Heart left ventricle (tissue), 16 donors: ENCODE results near the gene ARHGAP15. TPM values are rescaled to one million over a fixed set of nuclear protein-coding genes. Genes with fewer than 3 reads are reported as not detected.
"Not testable (repeated sequence)": the region's sequence is repeated elsewhere in the genome, so short reads cannot be mapped to it uniquely, and the experiment has no call there.

Experiments
- ATAC-seq, 4 donors: fragments of 200-7000 bp; cut with Tn5 transposase; one replicate each; pipeline ENCODE4 v1.9.1; 2020 to 2022; ENCODE audit warnings: moderate library complexity in 4 of 4, mild to moderate bottlenecking in 3 of 4, moderate number of reproducible peaks in 1 of 4
- DNase-seq, 5 donors: peaks; one replicate each; pipeline ENCODE4 v3.0.0-alpha.2; 2020
- H3K27ac ChIP-seq, 12 donors: fragments of 200-600 bp; sonication (generic) in 4 of 12; one replicate each; pipeline versions ENCODE4 v1.5.0 to v1.8.0; 2016 to 2022; ENCODE audit warnings: mild to moderate bottlenecking in 2 of 12
- H3K27me3 ChIP-seq, 9 donors: fragments of 200-600 bp; sonication (generic) in 2 of 9; one replicate each; pipeline versions ENCODE4 v1.5.1 to v1.8.0; 2016 to 2022; ENCODE audit warnings: mild to moderate bottlenecking in 3 of 9
- H3K36me3 ChIP-seq, 9 donors: fragments of 200-600 bp; sonication (generic) in 2 of 9; one replicate each; pipeline versions ENCODE4 v1.5.0 to v1.8.0; 2018 to 2022; ENCODE audit warnings: mild to moderate bottlenecking in 2 of 9
- H3K4me1 ChIP-seq, 12 donors: fragments of 200-600 bp; sonication (generic) in 4 of 12; one replicate each; pipeline versions ENCODE4 v1.5.0 to v1.8.0; 2016 to 2022; ENCODE audit warnings: mild to moderate bottlenecking in 3 of 12
- H3K4me3 ChIP-seq, 12 donors: fragments of 200-600 bp; sonication (generic) in 4 of 12; one replicate each; pipeline versions ENCODE4 v1.5.0 to v1.8.0; 2017 to 2022; ENCODE audit warnings: mild to moderate bottlenecking in 9 of 12, moderate library complexity in 4 of 12
- H3K9me3 ChIP-seq, 12 donors: fragments of 200-600 bp; sonication (generic) in 4 of 12; one replicate each; pipeline versions ENCODE4 v1.5.0 to v1.8.0; 2016 to 2022; ENCODE audit warnings: mild to moderate bottlenecking in 1 of 12
- POLR2A ChIP-seq, 2 donors: fragments of 450-650 bp; IDR thresholded peaks; one replicate each; pipeline ENCODE4 v1.6.1; 2017; ENCODE audit warnings: antibody characterized with exemption in 2 of 2, mild to moderate bottlenecking in 2 of 2, moderate library complexity in 2 of 2
- WGBS, 4 donors: extraction: QIAGEN DNeasy Blood & Tissue Kit in 2 of 4; methylation state at CpG; one replicate each; pipeline versions ENCODE4 v1.1.5 to v1.1.7; 2013 to 2018; 5-methylcytosine and 5-hydroxymethylcytosine counted together
- intact Hi-C, 10 donors: fragments of 100-400 bp; cut with DNase I; formaldehyde crosslinking; loops; one replicate each; pipeline versions ENCODE4 v1.11.1 to v1.14.2; 2022
- polyA plus RNA-seq, 2 donors: library from polyadenylated mRNA; stranded (reverse); fragments of 200-250 nt; gene quantifications; one replicate each; pipeline ENCODE4 v1.2.3, GENCODE V29; 2013
- total RNA-seq, 9 donors: library from RNA; depleted of rRNA in 2 of 9; stranded (reverse); fragments of >200 nt in 2 of 9; fragmentation: NEBNext Ultra II Directional in 3 of 9; extraction: Animal tissue kit (Norgen Biotek cat#: 25700) in 3 of 9; gene quantifications; one replicate each; pipeline versions ENCODE4 v1.1.0 to v1.2.4, GENCODE V29; 2016 to 2023
- TF ChIP-seq, protein P1 (sequence below), 12 donors: fragments of 200-600 bp; sonication (generic) in 4 of 12; IDR thresholded peaks; one replicate each; pipeline versions ENCODE4 v1.5.0 to v1.8.0; 2018 to 2022; ENCODE audit warnings: antibody characterized with exemption in 12 of 12, mild to moderate bottlenecking in 5 of 12
- donor health status: ischemic (EF 13 %, LVEDD 7.1; RV severe dilation, severe dysfunction).
- donor health status: healthy with polysubstance abuse.
- donor health status: DM: no; HTN: yes; CAD: no.
- donor health status: DM: no; HTN: no; CAD: no.
- donor health status: ischemic (EF 25% LVEDD 6.9; RV normal size, moderate dysfunction).
- donor health status: ischemic (EF 25% LVEDD 5.7; RV mildly dilated, moderate dysfunction).
- donor health status: healthy.
- donor health status: DM: yes; HTN: yes; CAD: no.
- donor health status: ischemic (EF 35%, LVEDD 5.7; RV mildly dilated, moderate dysfunction).
- donor health status: nonischemic (EF 11% LVEDD 7.7; RV severe dilation, severe dysfunction).
- donor health status: DM: yes; HTN: yes; CAD: no.
- donor health status: PGD.
- donor health status: ischemic (EF 29% LVEDD 5.4; RV normal size, mild dysfunction).
- donor health status: nonischemic (EF 23%, LVEDD 6.1; RV moderate dilation, normal function).

ARHGAP15 gene
- total and polyA plus RNA-seq, 11 donors = 1.3 to 8.7 (median 3.3) TPM

GRCh38 chr2:143533846-143534245 is 404.6 kb downstream of the ARHGAP15 start:
- Histone ChIP-seq H3K9me3 (peaks cover 0 to 10% (median 0%) of the 10 kb centered on the region in 12 donors), H3K27me3 (no peaks in the 10 kb centered on the region), H3K27ac (no peak overlapping the region), H3K36me3 (no peaks in the 10 kb centered on the region), H3K4me3 (no peak overlapping the region), H3K4me1 (no peaks in the 10 kb centered on the region)
- ATAC-seq (no peak), DNase-seq (no peak)
- intact Hi-C loops = no loop called here
- TF ChIP-seq POLR2A (IDR thresholded peaks at IDR 0.05) = no peak
- TF ChIP-seq, protein P1, sequence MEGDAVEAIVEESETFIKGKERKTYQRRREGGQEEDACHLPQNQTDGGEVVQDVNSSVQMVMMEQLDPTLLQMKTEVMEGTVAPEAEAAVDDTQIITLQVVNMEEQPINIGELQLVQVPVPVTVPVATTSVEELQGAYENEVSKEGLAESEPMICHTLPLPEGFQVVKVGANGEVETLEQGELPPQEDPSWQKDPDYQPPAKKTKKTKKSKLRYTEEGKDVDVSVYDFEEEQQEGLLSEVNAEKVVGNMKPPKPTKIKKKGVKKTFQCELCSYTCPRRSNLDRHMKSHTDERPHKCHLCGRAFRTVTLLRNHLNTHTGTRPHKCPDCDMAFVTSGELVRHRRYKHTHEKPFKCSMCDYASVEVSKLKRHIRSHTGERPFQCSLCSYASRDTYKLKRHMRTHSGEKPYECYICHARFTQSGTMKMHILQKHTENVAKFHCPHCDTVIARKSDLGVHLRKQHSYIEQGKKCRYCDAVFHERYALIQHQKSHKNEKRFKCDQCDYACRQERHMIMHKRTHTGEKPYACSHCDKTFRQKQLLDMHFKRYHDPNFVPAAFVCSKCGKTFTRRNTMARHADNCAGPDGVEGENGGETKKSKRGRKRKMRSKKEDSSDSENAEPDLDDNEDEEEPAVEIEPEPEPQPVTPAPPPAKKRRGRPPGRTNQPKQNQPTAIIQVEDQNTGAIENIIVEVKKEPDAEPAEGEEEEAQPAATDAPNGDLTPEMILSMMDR (IDR thresholded peaks at IDR 0.05) = no peak
- 78 to 87% (median 86%) methylated on average over 4 of the region's 4 CpGs for WGBS, 4 donors

DNA sequence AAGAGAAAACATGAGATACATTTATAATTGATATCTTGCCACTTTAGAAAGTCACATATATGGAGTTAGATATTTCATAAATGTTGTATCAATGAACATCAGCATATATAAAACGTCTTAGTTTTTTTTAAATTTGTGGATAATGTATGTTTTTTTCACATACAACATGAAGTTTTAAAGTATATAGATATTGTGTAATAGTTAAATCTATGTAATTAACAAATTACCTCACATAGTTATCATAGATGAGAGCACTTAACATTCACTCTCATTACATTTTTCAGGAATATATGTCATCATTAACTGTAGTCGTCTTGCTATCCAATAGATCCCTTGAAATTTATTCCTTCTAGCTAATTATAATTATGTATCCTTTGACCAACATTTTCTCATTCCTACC is 406.6 kb downstream of the ARHGAP15 start:
- DNase-seq (no peak), ATAC-seq (no peak)
- Histone ChIP-seq H3K9me3 (peaks cover 0 to 10% (median 0%) of the 10 kb centered on the region in 12 donors), H3K4me3 (no peak overlapping the region), H3K4me1 (no peaks in the 10 kb centered on the region), H3K27me3 (no peaks in the 10 kb centered on the region), H3K27ac (no peak overlapping the region), H3K36me3 (no peaks in the 10 kb centered on the region)
- WGBS, 4 donors = 75 to 81% (median 80%) methylated on average over 2 of the region's 2 CpGs
- intact Hi-C loops = no loop called here
- TF ChIP-seq, protein P1 (IDR thresholded peaks at IDR 0.05) = no peak
- no peak for TF ChIP-seq POLR2A (IDR thresholded peaks at IDR 0.05)

- intact Hi-C loops, H3K36me3 ChIP-seq, H3K27ac ChIP-seq, H3K27me3 ChIP-seq, H3K4me3 ChIP-seq, DNase-seq, H3K9me3 ChIP-seq, ATAC-seq: not testable (repeated sequence)
- WGBS, 4 donors = 82 to 90% (median 89%) methylated on average over 11 of the region's 11 CpGs
- peaks cover 0 to 18% (median 0%) of the 10 kb centered on the region in 12 donors for H3K4me1 ChIP-seq
Measured at GRCh38 chr2:143541899-143542298, 412.7 kb downstream of the ARHGAP15 start.

- Histone ChIP-seq H3K4me3 (no peak overlapping the region), H3K4me1 (peaks cover 0 to 19% (median 0%) of the 10 kb centered on the region in 12 donors), H3K9me3 (peaks cover 0 to 7% (median 0%) of the 10 kb centered on the region in 12 donors), H3K27me3 (no peaks in the 10 kb centered on the region), H3K36me3 (no peaks in the 10 kb centered on the region), H3K27ac (peak overlapping the region in 1 of 12 donors; percentile 10)
- TF ChIP-seq POLR2A (IDR thresholded peaks at IDR 0.05) = no peak
- intact Hi-C loops = no loop called here
- no peak for DNase-seq
- 76 to 82% (median 80%) methylated on average over 7 of the region's 7 CpGs for WGBS, 4 donors
- no peak for ATAC-seq
Measured at GRCh38 chr2:143545059-143545948, 416.1 kb downstream of the ARHGAP15 start.

- Histone ChIP-seq H3K4me1 (peaks cover 0 to 23% (median 0%) of the 10 kb centered on the region in 12 donors), H3K36me3 (no peaks in the 10 kb centered on the region), H3K4me3 (no peak overlapping the region), H3K27me3 (no peaks in the 10 kb centered on the region), H3K9me3 (peaks cover 0 to 1% (median 0%) of the 10 kb centered on the region in 12 donors), H3K27ac (peak overlapping the region in 1 of 12 donors; percentile 10)
- WGBS, 4 donors = 58 to 67% (median 64%) methylated on average over 4 of the region's 4 CpGs
- TF ChIP-seq, protein P1 (IDR thresholded peaks at IDR 0.05) = no peak
- TF ChIP-seq POLR2A (IDR thresholded peaks at IDR 0.05) = no peak
- no peak for DNase-seq
- intact Hi-C loops = no loop called here
- no peak for ATAC-seq
Measured at GRCh38 chr2:143545949-143546255, 416.7 kb downstream of the ARHGAP15 start.
